HepG2 (cell line): Measurements from ENCODE around the gene CIT.

Experiments
- CHD2 ChIP-seq: IDR thresholded peaks from 2 replicates; pipeline ENCODE4 v1.6.1; 2011; ENCODE audit warnings: low read depth, low read length, improper control_type of control experiment
- EZH2 ChIP-seq: conservative IDR thresholded peaks from 2 replicates; pipeline ENCODE4 v1.6.1; 2012; ENCODE audit warnings: mild to moderate bottlenecking, low read depth, low read length, moderate library complexity
- HDAC6 ChIP-seq: fragments of 200-600 bp; sonication (generic); IDR thresholded peaks from 2 replicates; pipeline ENCODE4 v1.7.0; 2017; ENCODE audit warnings: mild to moderate bottlenecking, antibody characterized with exemption, low read length, low read depth
- HNF4G ChIP-seq, 2 experiments: sonication (generic) in 1 of 2; formaldehyde crosslinking in 1 of 2; IDR thresholded peaks; 2 replicates each; pipeline versions ENCODE4 v1.4.0 to v1.6.1; 2011 to 2020; ENCODE audit warnings: borderline replicate concordance in 2 of 2, low read depth in 2 of 2, mild to moderate bottlenecking in 2 of 2, low read length in 1 of 2, missing genetic modification reagents in 1 of 2, moderate library complexity in 1 of 2
- KLF11 ChIP-seq: IDR thresholded peaks from 2 replicates; pipeline ENCODE4 v1.6.1; 2016; ENCODE audit warnings: missing compliant biosample characterization
- MTF1 ChIP-seq: sonication (generic); formaldehyde crosslinking; IDR thresholded peaks from 2 replicates; pipeline ENCODE4 v1.5.0; 2020; ENCODE audit warnings: missing genetic modification reagents
- PHF21A ChIP-seq: sonication (generic); formaldehyde crosslinking; IDR thresholded peaks from 2 replicates; pipeline ENCODE4 v1.5.0; 2020; ENCODE audit warnings: mild to moderate bottlenecking, missing genetic modification reagents
- ZNF607 ChIP-seq: sonication (generic); formaldehyde crosslinking; IDR thresholded peaks from 2 replicates; pipeline ENCODE4 v1.5.1; 2020; ENCODE audit warnings: missing genetic modification reagents, mild to moderate bottlenecking, borderline replicate concordance
- TF ChIP-seq, protein P1 (sequence below): sonication (generic); formaldehyde crosslinking; IDR thresholded peaks from 2 replicates; pipeline ENCODE4 v1.8.1; 2022; ENCODE audit warnings: mild to moderate bottlenecking, missing genetic modification reagents
- TF ChIP-seq, protein P2 (sequence below): sonication (generic); formaldehyde crosslinking; IDR thresholded peaks from 2 replicates; pipeline ENCODE4 v1.5.0; 2020; ENCODE audit warnings: mild to moderate bottlenecking, missing genetic modification reagents, moderate library complexity
- TF ChIP-seq, protein P3 (sequence below): IDR thresholded peaks from 2 replicates; pipeline ENCODE4 v1.6.1; 2012; ENCODE audit warnings: inconsistent platforms

- TF ChIP-seq PHF21A (no peak), HNF4G (IDR thresholded peaks at IDR 0.05; ENCODE audit: borderline replicate concordance, low read depth, low read length) (no peak), HNF4G (CRISPR knock-in tag; IDR thresholded peaks at IDR 0.05; ENCODE audit: borderline replicate concordance, low read depth) (no peak), ZNF607 (CRISPR knock-in tag) (no peak), CHD2 (no peak), HDAC6 (no peak), KLF11 (CRISPR knock-in tag) (no peak), EZH2 (no peak), MTF1 (CRISPR knock-in tag) (no peak)
- TF ChIP-seq, protein P1, sequence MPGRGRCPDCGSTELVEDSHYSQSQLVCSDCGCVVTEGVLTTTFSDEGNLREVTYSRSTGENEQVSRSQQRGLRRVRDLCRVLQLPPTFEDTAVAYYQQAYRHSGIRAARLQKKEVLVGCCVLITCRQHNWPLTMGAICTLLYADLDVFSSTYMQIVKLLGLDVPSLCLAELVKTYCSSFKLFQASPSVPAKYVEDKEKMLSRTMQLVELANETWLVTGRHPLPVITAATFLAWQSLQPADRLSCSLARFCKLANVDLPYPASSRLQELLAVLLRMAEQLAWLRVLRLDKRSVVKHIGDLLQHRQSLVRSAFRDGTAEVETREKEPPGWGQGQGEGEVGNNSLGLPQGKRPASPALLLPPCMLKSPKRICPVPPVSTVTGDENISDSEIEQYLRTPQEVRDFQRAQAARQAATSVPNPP (CRISPR knock-in tag) = no peak
- TF ChIP-seq, protein P2, sequence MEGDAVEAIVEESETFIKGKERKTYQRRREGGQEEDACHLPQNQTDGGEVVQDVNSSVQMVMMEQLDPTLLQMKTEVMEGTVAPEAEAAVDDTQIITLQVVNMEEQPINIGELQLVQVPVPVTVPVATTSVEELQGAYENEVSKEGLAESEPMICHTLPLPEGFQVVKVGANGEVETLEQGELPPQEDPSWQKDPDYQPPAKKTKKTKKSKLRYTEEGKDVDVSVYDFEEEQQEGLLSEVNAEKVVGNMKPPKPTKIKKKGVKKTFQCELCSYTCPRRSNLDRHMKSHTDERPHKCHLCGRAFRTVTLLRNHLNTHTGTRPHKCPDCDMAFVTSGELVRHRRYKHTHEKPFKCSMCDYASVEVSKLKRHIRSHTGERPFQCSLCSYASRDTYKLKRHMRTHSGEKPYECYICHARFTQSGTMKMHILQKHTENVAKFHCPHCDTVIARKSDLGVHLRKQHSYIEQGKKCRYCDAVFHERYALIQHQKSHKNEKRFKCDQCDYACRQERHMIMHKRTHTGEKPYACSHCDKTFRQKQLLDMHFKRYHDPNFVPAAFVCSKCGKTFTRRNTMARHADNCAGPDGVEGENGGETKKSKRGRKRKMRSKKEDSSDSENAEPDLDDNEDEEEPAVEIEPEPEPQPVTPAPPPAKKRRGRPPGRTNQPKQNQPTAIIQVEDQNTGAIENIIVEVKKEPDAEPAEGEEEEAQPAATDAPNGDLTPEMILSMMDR (CRISPR knock-in tag) = no peak
- TF ChIP-seq, protein P3, sequence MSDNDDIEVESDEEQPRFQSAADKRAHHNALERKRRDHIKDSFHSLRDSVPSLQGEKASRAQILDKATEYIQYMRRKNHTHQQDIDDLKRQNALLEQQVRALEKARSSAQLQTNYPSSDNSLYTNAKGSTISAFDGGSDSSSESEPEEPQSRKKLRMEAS = no peak
These were observed 212.5 kb downstream of the CIT start for GRCh38 chr12:119664642-119665041.
